Activated T-cell treated with anti-CD3 and anti-CD28 coated beads, Interleukin-2, amount 50 U/mL, for 48 hours (primary cell): Measurements from ENCODE around the gene DUSP10.

Experiments used
- DNase-seq, 2 experiments: peaks; one replicate each; pipeline ENCODE4 v3.0.0-alpha.2; 2020

DUSP10 gene

GRCh38 chr1:221691261-221691660, 50.6 kb downstream of the DUSP10 start:
- DNase-seq, result no peak

GRCh38 chr1:221690858-221691257, 51.0 kb downstream of the DUSP10 start:
- DNase-seq, result no peak

- DNase-seq, result no peak
These were observed 52.8 kb downstream of the DUSP10 start for GRCh38 chr1:221689138-221689537.

- no peak for DNase-seq
These were observed 53.4 kb downstream of the DUSP10 start for GRCh38 chr1:221688488-221688843.

GRCh38 chr1:221687836-221688487, 53.9 kb downstream of the DUSP10 start:
- no peak for DNase-seq

- no peak for DNase-seq
These were observed 58.2 kb downstream of the DUSP10 start for GRCh38 chr1:221683681-221684080.

GRCh38 chr1:221680085-221680484, 61.8 kb downstream of the DUSP10 start:
- no peak for DNase-seq

- DNase-seq, result no peak
These were observed 63.9 kb downstream of the DUSP10 start for GRCh38 chr1:221678014-221678413.

GRCh38 chr1:221675880-221676800, 65.7 kb downstream of the DUSP10 start:
- DNase-seq, result no peak

- no peak for DNase-seq
These were observed 68.9 kb downstream of the DUSP10 start for GRCh38 chr1:221672965-221673364.

- DNase-seq, result no peak
These were observed 69.6 kb downstream of the DUSP10 start for GRCh38 chr1:221672239-221672645.

GRCh38 chr1:221670081-221670480, 71.8 kb downstream of the DUSP10 start:
- DNase-seq, result no peak

- no peak for DNase-seq
These were observed 72.4 kb downstream of the DUSP10 start for GRCh38 chr1:221669441-221669840.

GRCh38 chr1:221667504-221667903, 74.4 kb downstream of the DUSP10 start:
- no peak for DNase-seq

GRCh38 chr1:221664253-221664652, 77.6 kb downstream of the DUSP10 start:
- DNase-seq, result no peak

- DNase-seq, result no peak
These were observed 78.6 kb downstream of the DUSP10 start for GRCh38 chr1:221663321-221663720.

- no peak for DNase-seq
These were observed 86.1 kb downstream of the DUSP10 start for GRCh38 chr1:221655766-221656305.
